GM13977 (cell line): Measurements from ENCODE around the gene DPF3.

Experiments used
- DNase-seq: peaks from one replicate; pipeline ENCODE4 v3.0.0; 2012; ENCODE audit warnings: low spot score
- CTCF ChIP-seq: IDR thresholded peaks from 2 replicates; pipeline ENCODE4 v1.5.1; 2012; ENCODE audit warnings: mild to moderate bottlenecking, control low read depth; ENCODE audit not compliant: insufficient read depth; ENCODE audit errors: extremely low read depth, missing control alignments
- in situ Hi-C: fragments of 300-500 bp; cut with MboI; formaldehyde crosslinking; loops from one replicate; pipeline ENCODE4 v1.12.0; 2022; ENCODE audit warnings: low sequenced_read_pairs, low pct_unique_long_range_greater_than_20kb, mixed read lengths, inconsistent platforms; ENCODE audit not compliant: unreplicated experiment

The DPF3 gene

GRCh38 chr14:72863216-72864006, 30.5 kb downstream of the DPF3 start:
- in situ Hi-C loops = no loop called here
- no peak for TF ChIP-seq CTCF
- DNase-seq = peak; percentile 17

- no peak for DNase-seq
- in situ Hi-C loops = no loop called here
- no peak for TF ChIP-seq CTCF
These were observed 37.2 kb downstream of the DPF3 start for GRCh38 chr14:72856530-72857266.

- in situ Hi-C loops = no loop called here
- DNase-seq = no peak
- no peak for TF ChIP-seq CTCF
These were observed 38.0 kb downstream of the DPF3 start for GRCh38 chr14:72855913-72856312.

- in situ Hi-C loops = no loop called here
- no peak for DNase-seq
- TF ChIP-seq CTCF = no peak
These were observed 41.7 kb downstream of the DPF3 start for GRCh38 chr14:72852194-72852593.

- in situ Hi-C loops = no loop called here
- DNase-seq = no peak
- no peak for TF ChIP-seq CTCF
These were observed 42.3 kb downstream of the DPF3 start for GRCh38 chr14:72851635-72852034.

GRCh38 chr14:72850360-72850759, 43.5 kb downstream of the DPF3 start:
- in situ Hi-C loops = no loop called here
- DNase-seq = no peak
- no peak for TF ChIP-seq CTCF
